ENCODE results near the gene KCNK3. TPM values are rescaled to one million over a fixed set of nuclear protein-coding genes. Genes with fewer than 3 reads are reported as not detected.

The KCNK3 gene
- total and polyA plus RNA-seq, 10 donors: 0.61 to 6.0 (median 2.0) TPM

GRCh38 chr2:26740346-26740745 is 47.8 kb downstream of the KCNK3 start:
- no peak for DNase-seq
- no peak for TF ChIP-seq POLR2A (IDR thresholded peaks at IDR 0.05)
- no peak for TF ChIP-seq POLR2AphosphoS5 (IDR thresholded peaks at IDR 0.05)
- TF ChIP-seq CTCF (IDR thresholded peaks at IDR 0.05 in 8 of 11, conservative IDR thresholded peaks at IDR 0.05 in 3 of 11): no peak
- no peaks in the 10 kb centered on the region for H3K36me3 ChIP-seq
- H3K27ac ChIP-seq: no peak overlapping the region
- 74 to 86% (median 83%) methylated on average over 5 to 6 of the region's 6 CpGs for WGBS, 5 donors
- no peaks in the 10 kb centered on the region for H3K9me3 ChIP-seq
- H3K4me3 ChIP-seq: no peak overlapping the region
- intact Hi-C loops (cut with DNase I; ENCODE audit: low total_unique reads): no loop called here
- peaks cover 0 to 26% (median 10%) of the 10 kb centered on the region in 6 donors for H3K4me1 ChIP-seq
- H3K27me3 ChIP-seq (replicated peaks in 1 of 7): peaks cover 0 to 6% (median 0%) of the 10 kb centered on the region in 7 donors

GRCh38 chr2:26740890-26741302 is 48.4 kb downstream of the KCNK3 start:
- intact Hi-C loops (cut with DNase I; ENCODE audit: low total_unique reads): no loop called here
- Histone ChIP-seq H3K36me3 (no peaks in the 10 kb centered on the region), H3K27me3 (replicated peaks in 1 of 7) (peaks cover 0 to 6% (median 0%) of the 10 kb centered on the region in 7 donors), H3K4me3 (no peak overlapping the region), H3K27ac (no peak overlapping the region), H3K9me3 (no peaks in the 10 kb centered on the region), H3K4me1 (peaks cover 0 to 21% (median 7%) of the 10 kb centered on the region in 6 donors)
- peak in 1 of 11 experiments; percentile 28 for TF ChIP-seq CTCF (IDR thresholded peaks at IDR 0.05 in 8 of 11, conservative IDR thresholded peaks at IDR 0.05 in 3 of 11)
- TF ChIP-seq POLR2A (IDR thresholded peaks at IDR 0.05): no peak
- peak in 1 of 3 donors; percentile 29 for TF ChIP-seq POLR2AphosphoS5 (IDR thresholded peaks at IDR 0.05)
- 5 to 26% (median 21%) methylated on average over 8 of the region's 8 CpGs for WGBS, 5 donors
- no peak for DNase-seq

GRCh38 chr2:26742048-26742770 is 49.7 kb downstream of the KCNK3 start:
- TF ChIP-seq CTCF (IDR thresholded peaks at IDR 0.05 in 8 of 11, conservative IDR thresholded peaks at IDR 0.05 in 3 of 11): no peak
- no peak for TF ChIP-seq POLR2A (IDR thresholded peaks at IDR 0.05)
- TF ChIP-seq POLR2AphosphoS5 (IDR thresholded peaks at IDR 0.05): no peak
- Histone ChIP-seq H3K4me1 (peaks cover 0 to 15% (median 2%) of the 10 kb centered on the region in 6 donors), H3K27me3 (replicated peaks in 1 of 7) (peaks cover 0 to 6% (median 0%) of the 10 kb centered on the region in 7 donors), H3K36me3 (no peaks in the 10 kb centered on the region), H3K4me3 (no peak overlapping the region), H3K27ac (no peak overlapping the region), H3K9me3 (no peaks in the 10 kb centered on the region)
- intact Hi-C loops (cut with DNase I; ENCODE audit: low total_unique reads): no loop called here
- WGBS, 5 donors: 86 to 93% (median 90%) methylated on average over 6 to 15 of the region's 15 CpGs
- peak; percentile 44 for DNase-seq

GRCh38 chr2:26743852-26744251 is 51.3 kb downstream of the KCNK3 start:
- no peaks in the 10 kb centered on the region for H3K9me3 ChIP-seq
- no peak overlapping the region for H3K27ac ChIP-seq
- TF ChIP-seq POLR2AphosphoS5 (IDR thresholded peaks at IDR 0.05) (no peak), CTCF (IDR thresholded peaks at IDR 0.05 in 8 of 11, conservative IDR thresholded peaks at IDR 0.05 in 3 of 11) (no peak), POLR2A (IDR thresholded peaks at IDR 0.05) (no peak)
- peak; percentile 64 for DNase-seq
- no peaks in the 10 kb centered on the region for H3K36me3 ChIP-seq
- H3K4me3 ChIP-seq: no peak overlapping the region
- peaks cover 0 to 15% (median 2%) of the 10 kb centered on the region in 6 donors for H3K4me1 ChIP-seq
- H3K27me3 ChIP-seq (replicated peaks in 1 of 7): no peaks in the 10 kb centered on the region
- WGBS, 5 donors: 68 to 94% (median 83%) methylated on average over 3 of the region's 3 CpGs
- intact Hi-C loops (cut with DNase I; ENCODE audit: low total_unique reads): loop anchor here (2.0 kb wide), 1 partner anchor 137 kb away; no protein-coding TSS in a partner anchor

All from spleen (tissue), 11 donors.